Stimulated activated CD4-positive, alpha-beta T cell treated with anti-CD3 and anti-CD28 coated beads, Interleukin-4, amount 100 ng/mL, for 48 hours (primary cell): ENCODE results near the gene LTBP3.

Experiments used
- DNase-seq, 2 donors: peaks; one replicate each; pipeline ENCODE4 v3.0.0-alpha.2; 2020; ENCODE audit warnings: low read depth in 2 of 2

Gene LTBP3

GRCh38 chr11:65496304-65497140 lies 61.6 kb downstream of the LTBP3 start:
- DNase-seq: no peak

DNA sequence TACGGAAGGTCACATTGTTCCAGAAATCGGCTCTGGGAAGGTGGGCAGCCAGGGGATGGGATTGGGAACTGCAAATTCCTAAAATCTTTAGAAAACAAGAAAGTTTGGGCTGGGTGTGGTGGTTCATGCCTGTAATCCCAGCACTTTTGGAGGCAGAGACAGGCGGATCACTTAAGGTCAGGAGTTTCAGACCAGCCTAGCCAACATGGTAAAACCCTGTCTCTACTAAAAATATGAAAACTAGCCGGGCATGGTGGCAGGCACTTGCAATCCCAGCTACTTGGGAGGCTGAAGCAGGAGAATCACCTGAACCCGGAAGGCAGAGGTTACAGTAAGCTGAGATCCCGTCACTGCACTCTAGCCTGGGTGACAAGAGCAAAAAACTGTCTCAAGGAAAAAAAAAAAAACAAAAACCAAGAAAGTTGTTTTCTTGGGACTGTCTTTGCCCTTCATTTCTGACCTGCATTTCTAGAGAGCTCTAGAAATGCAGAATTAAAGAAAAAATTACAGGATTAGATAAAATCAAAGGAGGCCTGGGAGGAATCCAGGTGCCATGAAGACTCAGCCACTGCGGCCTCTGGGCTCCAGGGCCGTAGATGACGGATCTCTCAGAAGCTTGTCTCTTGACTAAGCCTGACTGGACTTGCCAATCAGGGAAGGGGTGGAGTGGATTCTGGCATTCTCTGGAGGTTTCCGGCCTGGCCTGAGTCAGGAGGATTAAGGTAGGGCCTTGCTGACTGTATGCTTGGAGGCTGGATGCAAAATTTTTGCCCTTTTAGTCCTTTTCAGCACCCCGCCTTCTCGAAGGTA lies 64.6 kb downstream of the LTBP3 start:
- DNase-seq: no peak

- DNase-seq: no peak
These were observed 65.4 kb downstream of the LTBP3 start for GRCh38 chr11:65492637-65493366.

GRCh38 chr11:65492387-65492636 lies 65.8 kb downstream of the LTBP3 start:
- DNase-seq: no peak

DNA sequence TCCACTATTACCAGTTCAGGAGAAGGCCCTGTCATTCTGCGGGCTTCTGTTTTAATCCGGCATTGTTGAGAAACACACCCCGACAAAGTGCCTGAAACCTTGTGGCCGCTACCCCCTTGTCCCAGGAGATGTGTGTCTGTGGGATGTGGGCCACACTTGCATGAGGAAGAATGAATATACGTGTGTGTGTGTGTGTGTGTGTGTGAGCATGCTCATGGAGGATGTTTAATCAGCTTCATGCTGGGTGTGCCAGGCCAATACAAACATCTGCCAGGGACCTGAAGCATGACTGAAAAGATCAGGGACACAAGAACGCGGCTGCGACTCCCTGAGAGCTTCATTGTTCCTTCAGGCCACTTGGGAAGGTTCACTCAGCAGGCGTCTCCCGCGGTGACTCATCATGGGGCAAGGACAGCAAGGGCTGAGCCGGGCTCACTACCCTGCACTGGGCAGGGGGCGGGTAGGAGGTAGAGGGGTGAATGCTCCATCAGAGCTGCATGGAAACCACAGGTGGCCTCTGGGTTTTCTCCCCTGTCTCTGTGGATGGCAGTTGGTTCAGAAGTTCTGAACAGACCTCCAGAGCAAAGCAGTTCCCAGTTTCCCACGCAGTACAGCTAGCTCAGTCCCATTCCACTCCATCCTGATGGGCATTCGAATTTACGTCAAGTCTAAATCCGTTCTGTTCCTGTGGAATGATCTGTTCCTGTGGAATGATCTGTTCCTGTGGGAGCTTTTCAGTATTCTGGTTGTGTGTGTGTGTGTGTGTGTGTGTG lies 66.4 kb downstream of the LTBP3 start:
- no peak for DNase-seq

- DNase-seq: no peak
These were observed 67.0 kb downstream of the LTBP3 start for GRCh38 chr11:65491163-65491465.

GRCh38 chr11:65489706-65490320 lies 68.3 kb downstream of the LTBP3 start:
- DNase-seq: no peak

- DNase-seq: no peak
These were observed 69.0 kb downstream of the LTBP3 start for GRCh38 chr11:65489035-65489705.
